Measurements from ENCODE around the gene CDC45. TPM values are rescaled to one million over a fixed set of nuclear protein-coding genes. Genes with fewer than 3 reads are reported as not detected.
A peak's percentile ranks its signal among the peaks of the same experiment; 100 is the strongest.

CDC45 gene
- polyA plus RNA-seq, 1 donor (not counting 4 experiments of a cell fraction or from before 2014, with no cell fraction given): 22.7 TPM

GRCh38 chr22:19566279-19567156 lies 86.8 kb downstream of the CDC45 start:
- no peak overlapping the region for H2AFZ ChIP-seq (ENCODE audit: control insufficient read depth, low read length)

GRCh38 chr22:19567157-19568009 lies 87.7 kb downstream of the CDC45 start:
- no peak overlapping the region for H3K27ac ChIP-seq (ENCODE audit: control insufficient read depth, insufficient read depth, low read length)

More at GRCh38 chr22:19566279-19567156, 86.8 kb downstream of the CDC45 start:
- Histone ChIP-seq H3K9ac (ENCODE audit: control insufficient read depth, extremely low read depth, insufficient read depth, low read length) (no peak overlapping the region), H3K4me2 (ENCODE audit: control insufficient read depth, extremely low read depth, insufficient read depth, low read depth, low read length) (peak overlapping the region; percentile 48), H3K27me3 (ENCODE audit: control insufficient read depth, extremely low read depth, insufficient read depth, low read length) (no peaks in the 10 kb centered on the region), H3K27ac (ENCODE audit: control insufficient read depth, insufficient read depth, low read length) (no peak overlapping the region), H3K36me3 (ENCODE audit: control insufficient read depth in 2 of 2, extremely low read depth in 1 of 2, insufficient read depth in 2 of 2, low read length in 2 of 2) (no peaks in the 10 kb centered on the region), H3K79me2 (ENCODE audit: control insufficient read depth, insufficient read depth, low read length) (no peaks in the 10 kb centered on the region), H3K4me1 (ENCODE audit: control insufficient read depth, extremely low read depth, insufficient read depth, low read length) (peaks cover 21% of the 10 kb centered on the region), H4K20me1 (ENCODE audit: control insufficient read depth, extremely low read depth, insufficient read depth, low read length) (no peaks in the 10 kb centered on the region), H3K9me1 (ENCODE audit: control insufficient read depth, extremely low read depth, insufficient read depth, low read length) (peaks cover 4% of the 10 kb centered on the region), H3K9me3 (ENCODE audit: control insufficient read depth, low read depth, low read length) (no peaks in the 10 kb centered on the region), H3K4me3 (ENCODE audit: control insufficient read depth in 2 of 3, extremely low read depth in 1 of 3, insufficient read depth in 2 of 3, low read depth in 1 of 3, low read length in 3 of 3) (no peak overlapping the region)
- DNase-seq (ENCODE audit: low read depth, low spot score) (no peak), FAIRE-seq (no peak)
- dilution Hi-C loops (cut with MboI; ENCODE audit: extremely low pct_ligation_motif_present, low sequenced_read_pairs): no loop called here
- TF ChIP-seq EZH2 (IDR thresholded peaks at IDR 0.05; ENCODE audit: low read length) (no peak), CTCF (optimal IDR thresholded peaks at IDR 0.05 in 1 of 3, IDR thresholded peaks at IDR 0.05 in 1 of 3, conservative IDR thresholded peaks at IDR 0.05 in 1 of 3; ENCODE audit: extremely low read depth in 1 of 3, insufficient read depth in 2 of 3, low read length in 3 of 3) (no peak)

More at GRCh38 chr22:19567157-19568009, 87.7 kb downstream of the CDC45 start:
- H3K9me1 ChIP-seq (ENCODE audit: control insufficient read depth, extremely low read depth, insufficient read depth, low read length): peaks cover 4% of the 10 kb centered on the region
- H3K36me3 ChIP-seq (ENCODE audit: control insufficient read depth in 2 of 2, extremely low read depth in 1 of 2, insufficient read depth in 2 of 2, low read length in 2 of 2): no peaks in the 10 kb centered on the region
- H2AFZ ChIP-seq (ENCODE audit: control insufficient read depth, low read length): no peak overlapping the region
- no peak for DNase-seq (ENCODE audit: low read depth, low spot score)
- no peak for TF ChIP-seq CTCF (optimal IDR thresholded peaks at IDR 0.05 in 1 of 3, IDR thresholded peaks at IDR 0.05 in 1 of 3, conservative IDR thresholded peaks at IDR 0.05 in 1 of 3; ENCODE audit: extremely low read depth in 1 of 3, insufficient read depth in 2 of 3, low read length in 3 of 3)
- TF ChIP-seq EZH2 (IDR thresholded peaks at IDR 0.05; ENCODE audit: low read length): no peak
- H3K27me3 ChIP-seq (ENCODE audit: control insufficient read depth, extremely low read depth, insufficient read depth, low read length): no peaks in the 10 kb centered on the region
- no peaks in the 10 kb centered on the region for H3K79me2 ChIP-seq (ENCODE audit: control insufficient read depth, insufficient read depth, low read length)
- H3K9me3 ChIP-seq (ENCODE audit: control insufficient read depth, low read depth, low read length): no peaks in the 10 kb centered on the region
- FAIRE-seq: no peak
- no peak overlapping the region for H3K4me2 ChIP-seq (ENCODE audit: control insufficient read depth, extremely low read depth, insufficient read depth, low read depth, low read length)
- no peak overlapping the region for H3K4me3 ChIP-seq (ENCODE audit: control insufficient read depth in 2 of 3, extremely low read depth in 1 of 3, insufficient read depth in 2 of 3, low read depth in 1 of 3, low read length in 3 of 3)
- H4K20me1 ChIP-seq (ENCODE audit: control insufficient read depth, extremely low read depth, insufficient read depth, low read length): no peaks in the 10 kb centered on the region
- dilution Hi-C loops (cut with MboI; ENCODE audit: extremely low pct_ligation_motif_present, low sequenced_read_pairs): no loop called here
- H3K9ac ChIP-seq (ENCODE audit: control insufficient read depth, extremely low read depth, insufficient read depth, low read length): no peak overlapping the region
- peaks cover 30% of the 10 kb centered on the region for H3K4me1 ChIP-seq (ENCODE audit: control insufficient read depth, extremely low read depth, insufficient read depth, low read length)
